ENCODE results near the gene RGMB.

GRCh38 chr5:98789029-98789428 is 15.6 kb downstream of the RGMB start:
- TF ChIP-seq REST (IDR thresholded peaks at IDR 0.05; ENCODE audit: low read depth) (no peak), CEBPB (IDR thresholded peaks at IDR 0.05) (no peak), MAX (IDR thresholded peaks at IDR 0.05) (no peak), EP300 (IDR thresholded peaks at IDR 0.05; ENCODE audit: borderline replicate concordance) (no peak), CREB1 (IDR thresholded peaks at IDR 0.05; ENCODE audit: low read depth) (no peak)

Measured in Ishikawa (cell line).